GM04503 (cell line): ENCODE data around the gene COL8A2.

Experiments
- DNase-seq: peaks from one replicate; pipeline ENCODE4 v3.0.0-alpha.2; 2012; ENCODE audit warnings: low read depth

The COL8A2 gene

GRCh38 chr1:36157973-36158826 is 33.2 kb upstream of the COL8A2 start:
- no peak for DNase-seq

GRCh38 chr1:36157115-36157903 is 32.3 kb upstream of the COL8A2 start:
- no peak for DNase-seq

- DNase-seq: no peak
These were observed 31.5 kb upstream of the COL8A2 start for GRCh38 chr1:36156329-36157114.

- DNase-seq: no peak
These were observed 30.6 kb upstream of the COL8A2 start, which contains the start of gene MAP7D1 for GRCh38 chr1:36155408-36156328. MAP7D1 (plus strand) TSS chr1:36156160; CDS start chr1:36156418, 258 bp downstream.

GRCh38 chr1:36154765-36155407 is 29.9 kb upstream of the COL8A2 start:
- DNase-seq: no peak

- no peak for DNase-seq
These were observed 29.3 kb upstream of the COL8A2 start for GRCh38 chr1:36154335-36154734.

GRCh38 chr1:36153476-36153875 is 28.5 kb upstream of the COL8A2 start:
- no peak for DNase-seq

- no peak for DNase-seq
These were observed 26.8 kb upstream of the COL8A2 start for GRCh38 chr1:36151845-36152203.

GRCh38 chr1:36151134-36151844 is 26.3 kb upstream of the COL8A2 start:
- no peak for DNase-seq

GRCh38 chr1:36150296-36151133 is 25.5 kb upstream of the COL8A2 start:
- DNase-seq: peak; percentile 86

GRCh38 chr1:36149973-36150295 is 24.9 kb upstream of the COL8A2 start:
- no peak for DNase-seq

- DNase-seq: peak; percentile 98
These were observed 24.4 kb upstream of the COL8A2 start, which contains the start of gene TRAPPC3 for GRCh38 chr1:36149237-36149972. TRAPPC3 (minus strand) TSS chr1:36149486; CDS start chr1:36149378, 108 bp downstream.

- DNase-seq: no peak
These were observed 23.8 kb upstream of the COL8A2 start for GRCh38 chr1:36148821-36149236.

- DNase-seq: no peak
These were observed 19.4 kb upstream of the COL8A2 start for GRCh38 chr1:36144413-36144812.

GRCh38 chr1:36143424-36143823 is 18.4 kb upstream of the COL8A2 start:
- DNase-seq: no peak

- DNase-seq: no peak
These were observed 17.1 kb upstream of the COL8A2 start for GRCh38 chr1:36142121-36142520.

GRCh38 chr1:36139521-36139920 is 14.5 kb upstream of the COL8A2 start:
- no peak for DNase-seq

- DNase-seq: no peak
These were observed 12.8 kb upstream of the COL8A2 start for GRCh38 chr1:36137776-36138175.
